Measurements from ENCODE around the gene FAM9C.
"Not testable (repeated sequence)": the region's sequence is repeated elsewhere in the genome, so short reads cannot be mapped to it uniquely, and the experiment has no call there.

The FAM9C gene

GRCh38 chrX:13044441-13044840, at the start of gene FAM9C:
Gene FAM9C (minus strand): TSS chrX:13044620. CDS start chrX:13043789, 831 bp downstream.
- no peak for DNase-seq

GRCh38 chrX:13093529-13094140, 49.2 kb upstream of the FAM9C start:
- no peak for DNase-seq

GRCh38 chrX:13092455-13092941, 48.1 kb upstream of the FAM9C start:
- peak; percentile 59 for DNase-seq

GRCh38 chrX:13091111-13091765, 46.8 kb upstream of the FAM9C start:
- DNase-seq: peak; percentile 21

- no peak for DNase-seq
These were observed 46.1 kb upstream of the FAM9C start for GRCh38 chrX:13090339-13091110.

GRCh38 chrX:13090027-13090338, 45.6 kb upstream of the FAM9C start:
- no peak for DNase-seq

GRCh38 chrX:13088156-13088487, 43.7 kb upstream of the FAM9C start:
- DNase-seq: no peak

- DNase-seq: peak; percentile 50
These were observed 43.1 kb upstream of the FAM9C start for GRCh38 chrX:13087322-13088155.

GRCh38 chrX:13086793-13087321, 42.4 kb upstream of the FAM9C start:
- DNase-seq: not testable (repeated sequence)

GRCh38 chrX:13086076-13086475, 41.7 kb upstream of the FAM9C start:
- DNase-seq: no peak

- DNase-seq: no peak
These were observed 41.1 kb upstream of the FAM9C start for GRCh38 chrX:13085526-13085925.

- no peak for DNase-seq
These were observed 40.2 kb upstream of the FAM9C start for GRCh38 chrX:13084611-13085010.

GRCh38 chrX:13083755-13084326, 39.4 kb upstream of the FAM9C start:
- not testable (repeated sequence) for DNase-seq

GRCh38 chrX:13082206-13083065, 38.0 kb upstream of the FAM9C start:
- no peak for DNase-seq

- DNase-seq: no peak
These were observed 37.2 kb upstream of the FAM9C start for GRCh38 chrX:13081395-13082205.

- DNase-seq: no peak
These were observed 35.8 kb upstream of the FAM9C start for GRCh38 chrX:13080128-13080795.

- DNase-seq: no peak
These were observed 34.5 kb upstream of the FAM9C start for GRCh38 chrX:13078739-13079444.

GRCh38 chrX:13077168-13077567, 32.7 kb upstream of the FAM9C start:
- DNase-seq: peak; percentile 13

All from NK-92 treated with Interleukin-12 subunit alpha and Interleukin-12 subunit beta, amount 100 ng/mL, for 24 hours (cell line).